Subcutaneous preadipocyte (primary cell): ENCODE data around the gene POU3F1. TPM values are rescaled to one million over a fixed set of nuclear protein-coding genes. Genes with fewer than 3 reads are reported as not detected.

Source experiments
- small RNA-seq: library from RNA; depleted of rRNA; stranded (forward); fragments of <200 nt; gene quantifications from one replicate; pipeline ENCODE3, GENCODE V24; 2012
- total RNA-seq: library from RNA; depleted of rRNA; stranded (reverse); fragments of >200 nt; gene quantifications from 2 replicates; pipeline ENCODE4 v1.2.3, GENCODE V29; 2012

Gene POU3F1
- under 0.01 TPM in 1 of 2 replicates, not detected in the other for total RNA-seq

GRCh38 chr1:38046333-38046883, at the start of gene POU3F1:
POU3F1 (minus strand) TSS chr1:38046793; CDS start chr1:38046743, 50 bp downstream.

GRCh38 chr1:38012363-38013226, 34.0 kb downstream of the POU3F1 start, which contains the start of gene UTP11:
UTP11 (plus strand) TSS chr1:38012734; CDS start chr1:38012803, 69 bp downstream.

GRCh38 chr1:38005195-38006007, 41.2 kb downstream of the POU3F1 start, which contains the start of gene FHL3:
FHL3 (minus strand) TSS chr1:38005514; CDS start chr1:37999412, 6,102 bp downstream.

Small RNA genes lying within 50 kb of the gene (small RNA-seq; reads per million reads assigned to genes)
- 0.11 reads per million for gene MIR3659

Other genes with a start within 250 kb of the POU3F1 start
- 7.2 and 8.1 TPM in 2 replicates for gene C1orf122, start 239.0 kb downstream of the POU3F1 start, total RNA-seq
- 8.8 and 12.1 TPM in 2 replicates for gene YRDC, start 238.6 kb downstream of the POU3F1 start, total RNA-seq
- 3.3 and 4.1 TPM in 2 replicates for gene MTF1, start 187.2 kb downstream of the POU3F1 start, total RNA-seq
- 22.8 and 34.8 TPM in 2 replicates for gene INPP5B, start 99.7 kb downstream of the POU3F1 start, total RNA-seq
- gene SF3A3, start 56.8 kb downstream of the POU3F1 start, total RNA-seq = 81.9 and 102 TPM in 2 replicates
- 19.8 and 22.7 TPM in 2 replicates for gene FHL3, start 41.3 kb downstream of the POU3F1 start, total RNA-seq
- gene UTP11, start 34.1 kb downstream of the POU3F1 start, total RNA-seq = 45.6 and 52.4 TPM in 2 replicates